ENCODE results near the gene NTSR2. TPM values are rescaled to one million over a fixed set of nuclear protein-coding genes. Genes with fewer than 3 reads are reported as not detected.

The NTSR2 gene
- polyA plus RNA-seq, 1 experiment: not detected

GRCh38 chr2:11683966-11684365, 14.0 kb upstream of the NTSR2 start:
- H3K9me3 ChIP-seq (ENCODE audit: control insufficient read depth, insufficient read depth, low read length): no peaks in the 10 kb centered on the region; the same call in 1 of the 2 replicates
- POLR2A ChIA-PET: no interaction called here
- H3K27ac ChIP-seq (ENCODE audit: low read depth, low read length): no peak overlapping the region
- DNase-seq (ENCODE audit: low read depth, low spot score): no peak
- H3K4me3 ChIP-seq (ENCODE audit: low read depth, low read length): no peak overlapping the region
- CTCF ChIA-PET: interaction anchor here (1.2 to 5.7 kb wide), 2 partner anchors 9 to 15 kb away, joined by 3 to 60 read pairs; no protein-coding TSS in a partner anchor
- H3K27me3 ChIP-seq (ENCODE audit: control insufficient read depth, insufficient read depth, low read length): peaks cover 27% of the 10 kb centered on the region
- TF ChIP-seq CTCF (IDR thresholded peaks at IDR 0.05; ENCODE audit: low read depth, low read length): no peak

GRCh38 chr2:11683476-11683875, 13.5 kb upstream of the NTSR2 start:
- H3K9me3 ChIP-seq (ENCODE audit: control insufficient read depth, insufficient read depth, low read length): no peaks in the 10 kb centered on the region; the same call in 1 of the 2 replicates
- peaks cover 30% of the 10 kb centered on the region for H3K27me3 ChIP-seq (ENCODE audit: control insufficient read depth, insufficient read depth, low read length)
- H3K27ac ChIP-seq (ENCODE audit: low read depth, low read length): no peak overlapping the region
- ChIA-PET CTCF (interaction anchor here (1.1 to 5.7 kb wide), 6 partner anchors 10 to 220 kb away, joined by 3 to 60 read pairs (median 4); no protein-coding TSS in a partner anchor), POLR2A (no interaction called here)
- H3K4me3 ChIP-seq (ENCODE audit: low read depth, low read length): no peak overlapping the region
- TF ChIP-seq CTCF (IDR thresholded peaks at IDR 0.05; ENCODE audit: low read depth, low read length): no peak
- DNase-seq (ENCODE audit: low read depth, low spot score): no peak

GRCh38 chr2:11682590-11682915, 12.6 kb upstream of the NTSR2 start:
- DNase-seq (ENCODE audit: low read depth, low spot score): no peak
- CTCF ChIA-PET: interaction anchor here (0.5 to 5.7 kb wide), 18 partner anchors 11 to 551 kb away, joined by 3 to 60 read pairs (median 4); a partner anchor contains a TSS
- H3K27me3 ChIP-seq (ENCODE audit: control insufficient read depth, insufficient read depth, low read length): peaks cover 39% of the 10 kb centered on the region
- no peak overlapping the region for H3K4me3 ChIP-seq (ENCODE audit: low read depth, low read length)
- POLR2A ChIA-PET: no interaction called here
- H3K27ac ChIP-seq (ENCODE audit: low read depth, low read length): no peak overlapping the region
- TF ChIP-seq CTCF (IDR thresholded peaks at IDR 0.05; ENCODE audit: low read depth, low read length): no peak
- H3K9me3 ChIP-seq (ENCODE audit: control insufficient read depth, insufficient read depth, low read length): no peaks in the 10 kb centered on the region; the same call in 1 of the 2 replicates

- no peak overlapping the region for H3K4me3 ChIP-seq (ENCODE audit: low read depth, low read length)
- POLR2A ChIA-PET: no interaction called here
- peak; percentile 83 for TF ChIP-seq CTCF (IDR thresholded peaks at IDR 0.05; ENCODE audit: low read depth, low read length)
- no peaks in the 10 kb centered on the region; the same call in 1 of the 2 replicates for H3K9me3 ChIP-seq (ENCODE audit: control insufficient read depth, insufficient read depth, low read length)
- H3K27me3 ChIP-seq (ENCODE audit: control insufficient read depth, insufficient read depth, low read length): peaks cover 44% of the 10 kb centered on the region
- H3K27ac ChIP-seq (ENCODE audit: low read depth, low read length): no peak overlapping the region
- CTCF ChIA-PET: interaction anchor here (0.5 to 5.7 kb wide), 25 partner anchors 8 to 550 kb away, joined by 3 to 60 read pairs (median 4); a partner anchor contains a TSS
- no peak for DNase-seq (ENCODE audit: low read depth, low spot score)
These were observed 12.0 kb upstream of the NTSR2 start for GRCh38 chr2:11681722-11682589.

All from AG04450 (cell line).